ENCODE measurements around the gene DOCK7.

DNA sequence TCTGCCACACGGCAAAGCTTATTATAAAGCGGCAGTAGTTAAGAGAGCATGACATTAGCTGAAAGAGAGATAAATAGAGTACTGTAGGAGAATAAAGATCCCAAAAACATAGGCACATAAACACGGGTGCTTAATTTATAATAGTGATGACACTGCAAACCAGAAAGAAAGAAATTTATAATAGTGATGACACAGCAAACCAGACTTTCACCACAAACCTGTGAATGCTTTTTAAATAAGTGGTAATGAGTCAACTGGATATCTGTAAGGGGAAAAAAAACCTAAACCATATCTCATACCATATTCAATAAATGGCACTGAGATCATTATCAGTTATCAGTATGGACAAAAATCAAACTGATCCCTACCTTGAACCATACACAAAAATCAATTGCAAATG is 225.8 kb downstream of the DOCK7 start:
- TF ChIP-seq ZNF792 (CRISPR knock-in tag; IDR thresholded peaks at IDR 0.05): no peak
- no peak for TF ChIP-seq REST (IDR thresholded peaks at IDR 0.05; ENCODE audit: borderline replicate concordance in 1 of 2, low read depth in 1 of 2, low read length in 2 of 2)
- TF ChIP-seq, protein P1, sequence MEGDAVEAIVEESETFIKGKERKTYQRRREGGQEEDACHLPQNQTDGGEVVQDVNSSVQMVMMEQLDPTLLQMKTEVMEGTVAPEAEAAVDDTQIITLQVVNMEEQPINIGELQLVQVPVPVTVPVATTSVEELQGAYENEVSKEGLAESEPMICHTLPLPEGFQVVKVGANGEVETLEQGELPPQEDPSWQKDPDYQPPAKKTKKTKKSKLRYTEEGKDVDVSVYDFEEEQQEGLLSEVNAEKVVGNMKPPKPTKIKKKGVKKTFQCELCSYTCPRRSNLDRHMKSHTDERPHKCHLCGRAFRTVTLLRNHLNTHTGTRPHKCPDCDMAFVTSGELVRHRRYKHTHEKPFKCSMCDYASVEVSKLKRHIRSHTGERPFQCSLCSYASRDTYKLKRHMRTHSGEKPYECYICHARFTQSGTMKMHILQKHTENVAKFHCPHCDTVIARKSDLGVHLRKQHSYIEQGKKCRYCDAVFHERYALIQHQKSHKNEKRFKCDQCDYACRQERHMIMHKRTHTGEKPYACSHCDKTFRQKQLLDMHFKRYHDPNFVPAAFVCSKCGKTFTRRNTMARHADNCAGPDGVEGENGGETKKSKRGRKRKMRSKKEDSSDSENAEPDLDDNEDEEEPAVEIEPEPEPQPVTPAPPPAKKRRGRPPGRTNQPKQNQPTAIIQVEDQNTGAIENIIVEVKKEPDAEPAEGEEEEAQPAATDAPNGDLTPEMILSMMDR (CRISPR knock-in tag; IDR thresholded peaks at IDR 0.05): no peak
- TF ChIP-seq TCF7L2 (IDR thresholded peaks at IDR 0.05; ENCODE audit: low read depth, low read length): no peak
- no peak for TF ChIP-seq ZNF777 (CRISPR knock-in tag; IDR thresholded peaks at IDR 0.05)
- TF ChIP-seq ZNF557 (CRISPR knock-in tag; IDR thresholded peaks at IDR 0.05): no peak
- no peak for TF ChIP-seq ZFP37 (CRISPR knock-in tag; IDR thresholded peaks at IDR 0.05; ENCODE audit: borderline replicate concordance)
- TF ChIP-seq ZNF30 (CRISPR knock-in tag; IDR thresholded peaks at IDR 0.05): no peak
- TF ChIP-seq, protein P2, sequence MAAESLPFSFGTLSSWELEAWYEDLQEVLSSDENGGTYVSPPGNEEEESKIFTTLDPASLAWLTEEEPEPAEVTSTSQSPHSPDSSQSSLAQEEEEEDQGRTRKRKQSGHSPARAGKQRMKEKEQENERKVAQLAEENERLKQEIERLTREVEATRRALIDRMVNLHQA (CRISPR knock-in tag; IDR thresholded peaks at IDR 0.05): no peak
- TF ChIP-seq ZNF121 (CRISPR knock-in tag; IDR thresholded peaks at IDR 0.05): no peak
- no peak for TF ChIP-seq BRD4 (CRISPR knock-in tag; IDR thresholded peaks at IDR 0.05)
- TF ChIP-seq EZH2 (conservative IDR thresholded peaks at IDR 0.05; ENCODE audit: low read depth, low read length): no peak

Measured in HepG2 (cell line).